Measurements from ENCODE around the gene COTL1.

Gene COTL1

GRCh38 chr16:84548971-84549844 is 68.7 kb downstream of the COTL1 start:
- DNase-seq (ENCODE audit: low spot score), result peak; percentile 40

GRCh38 chr16:84548508-84548907 is 69.4 kb downstream of the COTL1 start:
- DNase-seq (ENCODE audit: low spot score), result no peak

- no peak for DNase-seq (ENCODE audit: low spot score)
Observed at GRCh38 chr16:84547546-84548061, 70.3 kb downstream of the COTL1 start.

GRCh38 chr16:84546669-84547545 is 71.0 kb downstream of the COTL1 start:
- no peak for DNase-seq (ENCODE audit: low spot score)

- DNase-seq (ENCODE audit: low spot score), result no peak
Observed at GRCh38 chr16:84545114-84545737, 72.7 kb downstream of the COTL1 start.

GRCh38 chr16:84544031-84544773 is 73.7 kb downstream of the COTL1 start:
- DNase-seq (ENCODE audit: low spot score), result no peak

GRCh38 chr16:84543253-84543652 is 74.6 kb downstream of the COTL1 start:
- no peak for DNase-seq (ENCODE audit: low spot score)

- peak; percentile 64 for DNase-seq (ENCODE audit: low spot score)
Observed at GRCh38 chr16:84541999-84542817, 75.7 kb downstream of the COTL1 start.

GRCh38 chr16:84540194-84540593 is 77.7 kb downstream of the COTL1 start:
- no peak for DNase-seq (ENCODE audit: low spot score)

GRCh38 chr16:84538222-84538840 is 79.5 kb downstream of the COTL1 start:
- DNase-seq (ENCODE audit: low spot score), result peak; percentile 46

GRCh38 chr16:84537491-84538151 is 80.3 kb downstream of the COTL1 start:
- no peak for DNase-seq (ENCODE audit: low spot score)

GRCh38 chr16:84535851-84536250 is 82.0 kb downstream of the COTL1 start:
- DNase-seq (ENCODE audit: low spot score), result no peak

GRCh38 chr16:84535408-84535807 is 82.5 kb downstream of the COTL1 start:
- no peak for DNase-seq (ENCODE audit: low spot score)

GRCh38 chr16:84534815-84535214 is 83.1 kb downstream of the COTL1 start:
- DNase-seq (ENCODE audit: low spot score), result no peak

GRCh38 chr16:84532855-84533486 is 84.9 kb downstream of the COTL1 start:
- no peak for DNase-seq (ENCODE audit: low spot score)

- peak; percentile 92 for DNase-seq (ENCODE audit: low spot score)
Observed at GRCh38 chr16:84532291-84532724, 85.6 kb downstream of the COTL1 start.

GRCh38 chr16:84531671-84532111 is 86.2 kb downstream of the COTL1 start:
- no peak for DNase-seq (ENCODE audit: low spot score)

GRCh38 chr16:84530590-84530989 is 87.3 kb downstream of the COTL1 start:
- DNase-seq (ENCODE audit: low spot score), result no peak

GRCh38 chr16:84529607-84530006 is 88.3 kb downstream of the COTL1 start:
- no peak for DNase-seq (ENCODE audit: low spot score)
